GM23338 (cell line): ENCODE data around the gene UBL5. TPM values are rescaled to one million over a fixed set of nuclear protein-coding genes. Genes with fewer than 3 reads are reported as not detected.

Source experiments
- ATAC-seq: fragments of 200-7000 bp; cut with Tn5 transposase; 3 replicates; pipeline ENCODE4 v1.9.1; 2020
- DNase-seq: peaks from one replicate; pipeline ENCODE4 v3.0.0-alpha.2; 2015; ENCODE audit warnings: low spot score
- H2AFZ ChIP-seq: fragments of 200-600 bp; sonication (generic); 2 replicates; pipeline ENCODE4 v1.8.0; 2016; ENCODE audit warnings: antibody characterized with exemption, mild to moderate bottlenecking, moderate library complexity
- H3F3A ChIP-seq: fragments of 200-600 bp; sonication (generic); replicated peaks from 2 replicates; pipeline ENCODE4 v1.8.0; 2017; ENCODE audit warnings: antibody characterized with exemption, mixed run types, low read depth
- H3K27ac ChIP-seq: fragments of 200-600 bp; sonication (generic); 2 replicates; pipeline ENCODE4 v1.6.1; 2016; ENCODE audit warnings: low read depth
- H3K27me3 ChIP-seq: fragments of 200-600 bp; sonication (generic); 2 replicates; pipeline ENCODE4 v1.8.0; 2016; ENCODE audit warnings: mild to moderate bottlenecking, mixed run types, moderate library complexity; ENCODE audit not compliant: insufficient read depth
- H3K36me3 ChIP-seq: fragments of 200-600 bp; sonication (generic); 2 replicates; pipeline ENCODE4 v1.8.0; 2016; ENCODE audit warnings: mild to moderate bottlenecking; ENCODE audit not compliant: insufficient read depth
- H3K4me1 ChIP-seq: fragments of 200-600 bp; sonication (generic); 2 replicates; pipeline ENCODE4 v1.8.0; 2016; ENCODE audit warnings: mild to moderate bottlenecking, moderate library complexity; ENCODE audit not compliant: insufficient read depth
- H3K4me2 ChIP-seq: fragments of 200-600 bp; sonication (generic); 2 replicates; pipeline ENCODE4 v1.7.1; 2017; ENCODE audit warnings: mixed run types
- H3K4me3 ChIP-seq: fragments of 200-600 bp; sonication (generic); 2 replicates; pipeline ENCODE4 v1.6.1; 2016; ENCODE audit warnings: mixed run types
- H3K79me2 ChIP-seq: fragments of 200-600 bp; sonication (generic); replicated peaks from 2 replicates; pipeline ENCODE4 v1.8.0; 2017; ENCODE audit warnings: mild to moderate bottlenecking; ENCODE audit not compliant: insufficient read depth
- H3K9me2 ChIP-seq: fragments of 200-600 bp; sonication (generic); 2 replicates; pipeline ENCODE4 v1.8.0; 2017; ENCODE audit not compliant: insufficient read depth
- H4K20me1 ChIP-seq: fragments of 200-600 bp; sonication (generic); replicated peaks from 2 replicates; pipeline ENCODE4 v1.8.0; 2017; ENCODE audit warnings: mild to moderate bottlenecking; ENCODE audit not compliant: insufficient read depth
- H3K27ac Mint-ChIP-seq: 2 replicates; pipeline ENCODE4 v1.8.0; 2020; ENCODE audit warnings: inconsistent platforms, mild to moderate bottlenecking, moderate library complexity, mixed read lengths
- H3K27me3 Mint-ChIP-seq: 3 replicates; pipeline ENCODE4 v1.8.0; 2022; ENCODE audit warnings: low read depth, mild to moderate bottlenecking, moderate library complexity, mixed read lengths, inconsistent platforms; ENCODE audit not compliant: insufficient read depth, poor library complexity
- H3K36me3 Mint-ChIP-seq: 3 replicates; pipeline ENCODE4 v1.8.0; 2021; ENCODE audit warnings: low read depth, mild to moderate bottlenecking, inconsistent platforms, moderate library complexity, mixed read lengths
- H3K4me1 Mint-ChIP-seq: 3 replicates; pipeline ENCODE4 v1.8.0; 2020; ENCODE audit warnings: mild to moderate bottlenecking, inconsistent platforms, mixed read lengths
- H3K4me3 Mint-ChIP-seq: 3 replicates; pipeline ENCODE4 v1.8.0; 2021; ENCODE audit warnings: moderate library complexity, mild to moderate bottlenecking, inconsistent platforms, mixed read lengths
- H3K9me3 Mint-ChIP-seq: 3 replicates; pipeline ENCODE4 v1.8.0; 2020; ENCODE audit warnings: moderate library complexity, mild to moderate bottlenecking, inconsistent platforms, mixed read lengths
- CREB1 ChIP-seq: fragments of 250-450 bp; sonication (Bioruptor Pico); IDR thresholded peaks from 2 replicates; pipeline ENCODE4 v1.5.0; 2020; ENCODE audit warnings: low read depth, mild to moderate bottlenecking, moderate library complexity
- ETS1 ChIP-seq: IDR thresholded peaks from 2 replicates; pipeline ENCODE4 v1.6.1; 2016; ENCODE audit warnings: antibody characterized with exemption
- EZH2 ChIP-seq: fragments of 200-600 bp; sonication (generic); IDR thresholded peaks from one replicate; pipeline ENCODE4 v1.8.0; 2017; ENCODE audit warnings: antibody characterized with exemption, mild to moderate bottlenecking, low read depth; ENCODE audit not compliant: unreplicated experiment
- EZH2phosphoT487 ChIP-seq: fragments of 200-600 bp; sonication (generic); IDR thresholded peaks from one replicate; pipeline ENCODE4 v1.8.1; 2018; ENCODE audit warnings: antibody characterized with exemption; ENCODE audit not compliant: unreplicated experiment
- JUNB ChIP-seq: IDR thresholded peaks from one replicate; pipeline ENCODE4 v1.6.1; 2016; ENCODE audit warnings: antibody characterized with exemption; ENCODE audit not compliant: unreplicated experiment
- NANOG ChIP-seq: IDR thresholded peaks from 2 replicates; pipeline ENCODE4 v1.6.1; 2016; ENCODE audit warnings: antibody characterized with exemption, borderline replicate concordance
- POLR2AphosphoS5 ChIP-seq: IDR thresholded peaks from 2 replicates; pipeline ENCODE4 v1.6.1; 2016; ENCODE audit warnings: antibody characterized with exemption, low read depth
- STAT1 ChIP-seq: IDR thresholded peaks from one replicate; pipeline ENCODE4 v1.6.1; 2016; ENCODE audit warnings: antibody characterized with exemption; ENCODE audit not compliant: unreplicated experiment
- ZNF114 ChIP-seq: fragments of 250-450 bp; sonication (Bioruptor Pico); IDR thresholded peaks from 2 replicates; pipeline ENCODE4 v1.5.0; 2020; ENCODE audit warnings: mild to moderate bottlenecking, moderate library complexity
- ZNF331 ChIP-seq: fragments of 250-450 bp; sonication (Bioruptor Pico); IDR thresholded peaks from 2 replicates; pipeline ENCODE4 v1.5.0; 2020; ENCODE audit warnings: low read depth, mild to moderate bottlenecking, moderate library complexity
- polyA plus RNA-seq: library from polyadenylated mRNA; unstranded; fragments of >200 nt; fragmentation: Nextera tagmentation; extraction: Ambion mirVana; gene quantifications from 2 replicates; pipeline ENCODE4 v1.2.1, GENCODE V29; 2016
- total RNA-seq: library from RNA; depleted of rRNA; stranded (reverse); fragments of >200 nt; shearing (Covaris generic); gene quantifications from 2 replicates; pipeline ENCODE4 v1.2.3, GENCODE V29; 2014
- TF ChIP-seq, protein P1 (sequence below): IDR thresholded peaks from one replicate; pipeline ENCODE4 v1.6.1; 2018; ENCODE audit warnings: antibody characterized with exemption; ENCODE audit not compliant: unreplicated experiment
- TF ChIP-seq, protein P2 (sequence below), 2 experiments: fragments of 200-600 bp in 1 of 2; sonication (generic) in 1 of 2; conservative IDR thresholded peaks; 2 replicates each; pipeline versions ENCODE4 v1.5.1 to v1.6.1; 2016 to 2017; ENCODE audit warnings: antibody characterized with exemption in 2 of 2, low read depth in 2 of 2, mild to moderate bottlenecking in 2 of 2, moderate library complexity in 1 of 2
- TF ChIP-seq, protein P3 (sequence below): fragments of 250-450 bp; sonication (Bioruptor Pico); IDR thresholded peaks from 2 replicates; pipeline ENCODE4 v1.5.0; 2020; ENCODE audit warnings: mild to moderate bottlenecking, moderate library complexity

Gene UBL5
- total and polyA plus RNA-seq, 2 experiments from 2014 or later: 304 to 1,371 TPM

DNA sequence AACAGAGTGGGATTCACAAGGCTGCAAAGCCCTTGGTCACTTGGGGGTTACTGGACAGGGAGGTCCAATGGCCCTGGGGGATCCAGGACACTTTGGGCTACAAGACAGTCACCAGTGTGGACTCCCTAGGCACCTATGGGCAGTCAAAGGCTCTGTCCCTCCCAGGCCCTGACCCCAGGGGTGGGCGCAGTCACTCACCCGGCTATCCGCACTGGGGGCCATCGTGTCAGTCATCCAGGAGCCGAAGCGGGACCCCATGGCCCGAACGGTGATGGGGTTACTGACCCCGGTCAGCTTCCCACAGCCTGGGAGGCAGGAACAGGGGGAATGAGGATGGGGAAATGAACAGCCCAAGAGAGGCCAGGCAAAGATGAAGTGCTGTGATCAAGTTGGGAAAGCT lies 28.9 kb downstream of the UBL5 start:
- no peak overlapping the region for H3K27ac ChIP-seq
- peaks cover 5% of the 10 kb centered on the region for H4K20me1 ChIP-seq
- no peaks in the 10 kb centered on the region for H3K79me2 ChIP-seq
- no peak overlapping the region for H3K4me3 Mint-ChIP-seq
- ATAC-seq: no peak
- DNase-seq: no peak
- H3K27me3 Mint-ChIP-seq: peaks cover 9% of the 10 kb centered on the region
- H3K27ac Mint-ChIP-seq: no peak overlapping the region
- H3K4me2 ChIP-seq: no peak overlapping the region
- no peak for TF ChIP-seq ZNF114 (CRISPR knock-in tag)
- TF ChIP-seq, protein P1, sequence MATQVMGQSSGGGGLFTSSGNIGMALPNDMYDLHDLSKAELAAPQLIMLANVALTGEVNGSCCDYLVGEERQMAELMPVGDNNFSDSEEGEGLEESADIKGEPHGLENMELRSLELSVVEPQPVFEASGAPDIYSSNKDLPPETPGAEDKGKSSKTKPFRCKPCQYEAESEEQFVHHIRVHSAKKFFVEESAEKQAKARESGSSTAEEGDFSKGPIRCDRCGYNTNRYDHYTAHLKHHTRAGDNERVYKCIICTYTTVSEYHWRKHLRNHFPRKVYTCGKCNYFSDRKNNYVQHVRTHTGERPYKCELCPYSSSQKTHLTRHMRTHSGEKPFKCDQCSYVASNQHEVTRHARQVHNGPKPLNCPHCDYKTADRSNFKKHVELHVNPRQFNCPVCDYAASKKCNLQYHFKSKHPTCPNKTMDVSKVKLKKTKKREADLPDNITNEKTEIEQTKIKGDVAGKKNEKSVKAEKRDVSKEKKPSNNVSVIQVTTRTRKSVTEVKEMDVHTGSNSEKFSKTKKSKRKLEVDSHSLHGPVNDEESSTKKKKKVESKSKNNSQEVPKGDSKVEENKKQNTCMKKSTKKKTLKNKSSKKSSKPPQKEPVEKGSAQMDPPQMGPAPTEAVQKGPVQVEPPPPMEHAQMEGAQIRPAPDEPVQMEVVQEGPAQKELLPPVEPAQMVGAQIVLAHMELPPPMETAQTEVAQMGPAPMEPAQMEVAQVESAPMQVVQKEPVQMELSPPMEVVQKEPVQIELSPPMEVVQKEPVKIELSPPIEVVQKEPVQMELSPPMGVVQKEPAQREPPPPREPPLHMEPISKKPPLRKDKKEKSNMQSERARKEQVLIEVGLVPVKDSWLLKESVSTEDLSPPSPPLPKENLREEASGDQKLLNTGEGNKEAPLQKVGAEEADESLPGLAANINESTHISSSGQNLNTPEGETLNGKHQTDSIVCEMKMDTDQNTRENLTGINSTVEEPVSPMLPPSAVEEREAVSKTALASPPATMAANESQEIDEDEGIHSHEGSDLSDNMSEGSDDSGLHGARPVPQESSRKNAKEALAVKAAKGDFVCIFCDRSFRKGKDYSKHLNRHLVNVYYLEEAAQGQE: no peak
- TF ChIP-seq CREB1 (CRISPR knock-in tag): no peak
- TF ChIP-seq NANOG: no peak
- no peak for TF ChIP-seq ZNF331 (CRISPR knock-in tag)
- no peak for TF ChIP-seq JUNB
- no peak for TF ChIP-seq STAT1
- TF ChIP-seq POLR2AphosphoS5: no peak
- TF ChIP-seq ETS1: no peak
- TF ChIP-seq, protein P2, sequence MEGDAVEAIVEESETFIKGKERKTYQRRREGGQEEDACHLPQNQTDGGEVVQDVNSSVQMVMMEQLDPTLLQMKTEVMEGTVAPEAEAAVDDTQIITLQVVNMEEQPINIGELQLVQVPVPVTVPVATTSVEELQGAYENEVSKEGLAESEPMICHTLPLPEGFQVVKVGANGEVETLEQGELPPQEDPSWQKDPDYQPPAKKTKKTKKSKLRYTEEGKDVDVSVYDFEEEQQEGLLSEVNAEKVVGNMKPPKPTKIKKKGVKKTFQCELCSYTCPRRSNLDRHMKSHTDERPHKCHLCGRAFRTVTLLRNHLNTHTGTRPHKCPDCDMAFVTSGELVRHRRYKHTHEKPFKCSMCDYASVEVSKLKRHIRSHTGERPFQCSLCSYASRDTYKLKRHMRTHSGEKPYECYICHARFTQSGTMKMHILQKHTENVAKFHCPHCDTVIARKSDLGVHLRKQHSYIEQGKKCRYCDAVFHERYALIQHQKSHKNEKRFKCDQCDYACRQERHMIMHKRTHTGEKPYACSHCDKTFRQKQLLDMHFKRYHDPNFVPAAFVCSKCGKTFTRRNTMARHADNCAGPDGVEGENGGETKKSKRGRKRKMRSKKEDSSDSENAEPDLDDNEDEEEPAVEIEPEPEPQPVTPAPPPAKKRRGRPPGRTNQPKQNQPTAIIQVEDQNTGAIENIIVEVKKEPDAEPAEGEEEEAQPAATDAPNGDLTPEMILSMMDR (conservative IDR thresholded peaks at IDR 0.05; ENCODE audit: low read depth in 2 of 2): no peak
- TF ChIP-seq EZH2: no peak
- TF ChIP-seq, protein P3, sequence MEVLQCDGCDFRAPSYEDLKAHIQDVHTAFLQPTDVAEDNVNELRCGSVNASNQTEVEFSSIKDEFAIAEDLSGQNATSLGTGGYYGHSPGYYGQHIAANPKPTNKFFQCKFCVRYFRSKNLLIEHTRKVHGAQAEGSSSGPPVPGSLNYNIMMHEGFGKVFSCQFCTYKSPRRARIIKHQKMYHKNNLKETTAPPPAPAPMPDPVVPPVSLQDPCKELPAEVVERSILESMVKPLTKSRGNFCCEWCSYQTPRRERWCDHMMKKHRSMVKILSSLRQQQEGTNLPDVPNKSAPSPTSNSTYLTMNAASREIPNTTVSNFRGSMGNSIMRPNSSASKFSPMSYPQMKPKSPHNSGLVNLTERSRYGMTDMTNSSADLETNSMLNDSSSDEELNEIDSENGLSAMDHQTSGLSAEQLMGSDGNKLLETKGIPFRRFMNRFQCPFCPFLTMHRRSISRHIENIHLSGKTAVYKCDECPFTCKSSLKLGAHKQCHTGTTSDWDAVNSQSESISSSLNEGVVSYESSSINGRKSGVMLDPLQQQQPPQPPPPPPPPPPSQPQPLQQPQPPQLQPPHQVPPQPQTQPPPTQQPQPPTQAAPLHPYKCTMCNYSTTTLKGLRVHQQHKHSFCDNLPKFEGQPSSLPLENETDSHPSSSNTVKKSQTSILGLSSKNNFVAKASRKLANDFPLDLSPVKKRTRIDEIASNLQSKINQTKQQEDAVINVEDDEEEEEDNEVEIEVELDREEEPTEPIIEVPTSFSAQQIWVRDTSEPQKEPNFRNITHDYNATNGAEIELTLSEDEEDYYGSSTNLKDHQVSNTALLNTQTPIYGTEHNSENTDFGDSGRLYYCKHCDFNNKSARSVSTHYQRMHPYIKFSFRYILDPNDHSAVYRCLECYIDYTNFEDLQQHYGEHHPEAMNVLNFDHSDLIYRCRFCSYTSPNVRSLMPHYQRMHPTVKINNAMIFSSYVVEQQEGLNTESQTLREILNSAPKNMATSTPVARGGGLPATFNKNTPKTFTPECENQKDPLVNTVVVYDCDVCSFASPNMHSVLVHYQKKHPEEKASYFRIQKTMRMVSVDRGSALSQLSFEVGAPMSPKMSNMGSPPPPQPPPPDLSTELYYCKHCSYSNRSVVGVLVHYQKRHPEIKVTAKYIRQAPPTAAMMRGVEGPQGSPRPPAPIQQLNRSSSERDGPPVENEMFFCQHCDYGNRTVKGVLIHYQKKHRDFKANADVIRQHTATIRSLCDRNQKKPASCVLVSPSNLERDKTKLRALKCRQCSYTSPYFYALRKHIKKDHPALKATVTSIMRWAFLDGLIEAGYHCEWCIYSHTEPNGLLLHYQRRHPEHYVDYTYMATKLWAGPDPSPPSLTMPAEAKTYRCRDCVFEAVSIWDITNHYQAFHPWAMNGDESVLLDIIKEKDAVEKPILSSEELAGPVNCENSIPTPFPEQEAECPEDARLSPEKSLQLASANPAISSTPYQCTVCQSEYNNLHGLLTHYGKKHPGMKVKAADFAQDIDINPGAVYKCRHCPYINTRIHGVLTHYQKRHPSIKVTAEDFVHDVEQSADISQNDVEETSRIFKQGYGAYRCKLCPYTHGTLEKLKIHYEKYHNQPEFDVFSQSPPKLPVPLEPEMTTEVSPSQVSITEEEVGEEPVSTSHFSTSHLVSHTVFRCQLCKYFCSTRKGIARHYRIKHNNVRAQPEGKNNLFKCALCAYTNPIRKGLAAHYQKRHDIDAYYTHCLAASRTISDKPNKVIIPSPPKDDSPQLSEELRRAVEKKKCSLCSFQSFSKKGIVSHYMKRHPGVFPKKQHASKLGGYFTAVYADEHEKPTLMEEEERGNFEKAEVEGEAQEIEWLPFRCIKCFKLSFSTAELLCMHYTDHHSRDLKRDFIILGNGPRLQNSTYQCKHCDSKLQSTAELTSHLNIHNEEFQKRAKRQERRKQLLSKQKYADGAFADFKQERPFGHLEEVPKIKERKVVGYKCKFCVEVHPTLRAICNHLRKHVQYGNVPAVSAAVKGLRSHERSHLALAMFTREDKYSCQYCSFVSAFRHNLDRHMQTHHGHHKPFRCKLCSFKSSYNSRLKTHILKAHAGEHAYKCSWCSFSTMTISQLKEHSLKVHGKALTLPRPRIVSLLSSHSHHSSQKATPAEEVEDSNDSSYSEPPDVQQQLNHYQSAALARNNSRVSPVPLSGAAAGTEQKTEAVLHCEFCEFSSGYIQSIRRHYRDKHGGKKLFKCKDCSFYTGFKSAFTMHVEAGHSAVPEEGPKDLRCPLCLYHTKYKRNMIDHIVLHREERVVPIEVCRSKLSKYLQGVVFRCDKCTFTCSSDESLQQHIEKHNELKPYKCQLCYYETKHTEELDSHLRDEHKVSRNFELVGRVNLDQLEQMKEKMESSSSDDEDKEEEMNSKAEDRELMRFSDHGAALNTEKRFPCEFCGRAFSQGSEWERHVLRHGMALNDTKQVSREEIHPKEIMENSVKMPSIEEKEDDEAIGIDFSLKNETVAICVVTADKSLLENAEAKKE (CRISPR knock-in tag): no peak
- TF ChIP-seq EZH2phosphoT487: no peak
- no peaks in the 10 kb centered on the region for H3K27me3 ChIP-seq
- no peaks in the 10 kb centered on the region; the same call in 2 of the 3 replicates for H3K4me1 Mint-ChIP-seq
- no peaks in the 10 kb centered on the region for H3K9me2 ChIP-seq
- H3K36me3 ChIP-seq: no peaks in the 10 kb centered on the region; the same call in 1 of the 2 replicates
- H3K4me1 ChIP-seq: no peaks in the 10 kb centered on the region; the same call in 1 of the 2 replicates
- no peak overlapping the region for H2AFZ ChIP-seq
- H3K9me3 Mint-ChIP-seq: no peaks in the 10 kb centered on the region; the same call in 2 of the 3 replicates
- H3F3A ChIP-seq: no peaks in the 10 kb centered on the region
- peaks cover 36% of the 10 kb centered on the region; the same call in 2 of the 3 replicates for H3K36me3 Mint-ChIP-seq
- no peak overlapping the region for H3K4me3 ChIP-seq
